K562 (cell line): ENCODE data around the gene TMEM151A. TPM values are rescaled to one million over a fixed set of nuclear protein-coding genes. Genes with fewer than 3 reads are reported as not detected.
A peak's percentile ranks its signal among the peaks of the same experiment; 100 is the strongest.

Experiments
- ATAC-seq: fragments of 200-7000 bp; cut with Tn5 transposase; 3 replicates; pipeline ENCODE4 v1.9.1; 2020; ENCODE audit warnings: moderate library complexity
- BruUV-seq: library from RNA; stranded (reverse); fragments of 400-500 nt; replicated peaks from 2 replicates; lab custom pipeline; 2021; lab: Mats Ljungman, UMichigan
- CTCF ChIA-PET: fragments of 300-600 bp; formaldehyde crosslinking; extraction: SDS; loops from one replicate; lab custom pipeline; 2021; ENCODE audit warnings: low intra/inter-chr PET ratio; lab: Yijun Ruan, JAX
- POLR2A ChIA-PET: fragments of 300-600, 350-650 bp; sonication (Branson Sonifier 250); formaldehyde crosslinking; extraction: SDS; loops from one replicate; lab custom pipeline; 2021; ENCODE audit warnings: antibody characterized with exemption, inconsistent platforms; lab: Yijun Ruan, JAX
- DNase-seq, 4 experiments: peaks; one replicate each; pipeline versions ENCODE4 v3.0.0 to v3.0.0-alpha.2; 2011 to 2018; ENCODE audit warnings: low spot score in 3 of 4, mixed read lengths in 3 of 4; ENCODE audit errors: extremely low read depth in 1 of 4
- FAIRE-seq: peaks from 2 replicates; lab custom pipeline; 2011; peaks lifted over from hg19 to GRCh38; lab: Jason Lieb, UNC
- H2AFZ ChIP-seq: 2 replicates; pipeline ENCODE4 v1.6.0; 2011; ENCODE audit warnings: low read depth, low read length, control low read depth, inconsistent platforms
- H3K27ac ChIP-seq: fragments of 200-600 bp; 3 replicates; pipeline ENCODE4 v1.8.0; 2011; ENCODE audit warnings: low read depth, mild to moderate bottlenecking, control low read depth, inconsistent platforms, low read length, moderate library complexity, mixed read lengths; ENCODE audit errors: extremely low read depth
- H3K27me3 ChIP-seq, 2 experiments: fragments of 300-600 bp in 1 of 2; 2 replicates in 1 of 2; 3 replicates in 1 of 2; pipeline versions ENCODE4 v1.6.0 to v1.8.0; 2011; ENCODE audit warnings: inconsistent platforms in 2 of 2, low read length in 2 of 2, mild to moderate bottlenecking in 1 of 2, mixed read lengths in 1 of 2, moderate library complexity in 1 of 2; ENCODE audit not compliant: control insufficient read depth in 2 of 2, insufficient read depth in 2 of 2
- H3K36me3 ChIP-seq: fragments of 300-600 bp; 3 replicates; pipeline ENCODE4 v1.8.0; 2011; ENCODE audit warnings: mild to moderate bottlenecking, low read length, inconsistent platforms; ENCODE audit not compliant: control insufficient read depth, insufficient read depth
- H3K4me1 ChIP-seq, 2 experiments: fragments of 200-600 bp in 1 of 2; replicated peaks in 1 of 2; 2 replicates in 1 of 2; 3 replicates in 1 of 2; pipeline versions ENCODE4 v1.5.1 to v1.8.0; 2011; ENCODE audit warnings: inconsistent platforms in 2 of 2, low read length in 2 of 2, mild to moderate bottlenecking in 1 of 2, mixed read lengths in 1 of 2, moderate library complexity in 1 of 2; ENCODE audit not compliant: control insufficient read depth in 2 of 2, insufficient read depth in 2 of 2
- H3K4me2 ChIP-seq: 2 replicates; pipeline ENCODE4 v1.6.1; 2011; ENCODE audit warnings: low read length, control low read depth, inconsistent platforms, mixed read lengths; ENCODE audit not compliant: insufficient read depth
- H3K4me3 ChIP-seq: fragments of 200-600 bp; sonication (generic), shearing (Covaris generic); 2 replicates; pipeline ENCODE4 v1.5.1; 2016; ENCODE audit warnings: control low read depth, inconsistent platforms
- H3K79me2 ChIP-seq: fragments of 200-600 bp; 3 replicates; pipeline ENCODE4 v1.8.0; 2011; ENCODE audit warnings: low read length, inconsistent platforms; ENCODE audit not compliant: control insufficient read depth, insufficient read depth
- H3K9ac ChIP-seq, 2 experiments: 2 replicates each; pipeline versions ENCODE4 v1.6.0 to v1.6.1; 2011; ENCODE audit warnings: low read depth in 2 of 2, low read length in 2 of 2, control low read depth in 1 of 2, inconsistent platforms in 1 of 2, mild to moderate bottlenecking in 1 of 2, mixed read lengths in 1 of 2; ENCODE audit not compliant: insufficient read depth in 1 of 2
- H3K9me1 ChIP-seq: one replicate; pipeline ENCODE4 v1.6.0; 2011; ENCODE audit warnings: inconsistent platforms, mild to moderate bottlenecking, low read length, moderate library complexity; ENCODE audit not compliant: control insufficient read depth, insufficient read depth
- H3K9me3 ChIP-seq: replicated peaks from 2 replicates; pipeline ENCODE4 v1.5.1; 2011; ENCODE audit warnings: low read depth, low read length, inconsistent platforms; ENCODE audit not compliant: control insufficient read depth, insufficient read depth
- H4K20me1 ChIP-seq: replicated peaks from 2 replicates; pipeline ENCODE4 v1.6.1; 2011; ENCODE audit warnings: low read length, inconsistent platforms, mixed read lengths; ENCODE audit not compliant: control insufficient read depth, insufficient read depth
- ATF1 ChIP-seq, 2 experiments: fragments of 450-650 bp in 1 of 2; IDR thresholded peaks; 2 replicates each; pipeline ENCODE4 v1.6.1; 2016; ENCODE audit warnings: missing compliant biosample characterization in 1 of 2, missing genetic modification characterization in 1 of 2
- CREB3L1 ChIP-seq: fragments of 450-650 bp; IDR thresholded peaks from 2 replicates; pipeline ENCODE4 v1.6.1; 2014; ENCODE audit warnings: low read depth, mild to moderate bottlenecking, moderate library complexity, borderline replicate concordance
- CSDE1 ChIP-seq, 2 experiments: fragments of 450-650 bp; IDR thresholded peaks; 2 replicates each; pipeline ENCODE4 v1.6.1; 2016; ENCODE audit warnings: mild to moderate bottlenecking in 1 of 2
- DACH1 ChIP-seq: fragments of 450-650 bp; IDR thresholded peaks from 2 replicates; pipeline ENCODE4 v1.6.1; 2018; ENCODE audit not compliant: partially characterized antibody
- GABPA ChIP-seq: fragments of 200-800 bp; sonication (Bioruptor generic); conservative IDR thresholded peaks from 2 replicates; pipeline ENCODE4 v1.6.1; 2016; ENCODE audit warnings: low read depth, missing genetic modification characterization, missing compliant biosample characterization
- GTF2B ChIP-seq: IDR thresholded peaks from 2 replicates; pipeline ENCODE4 v1.6.1; 2011; ENCODE audit not compliant: insufficient read length; ENCODE audit errors: extremely low read depth
- SAFB2 ChIP-seq: fragments of 200-400 bp; formaldehyde crosslinking; IDR thresholded peaks from 2 replicates; pipeline ENCODE4 v1.6.1; 2018; ENCODE audit warnings: borderline replicate concordance, low read length, low read depth, moderate library complexity; ENCODE audit not compliant: severe bottlenecking
- SETDB1 ChIP-seq: IDR thresholded peaks from one replicate; pipeline ENCODE4 v1.6.1; 2012; ENCODE audit warnings: low read length, control low read depth, inconsistent platforms
- TSC22D4 ChIP-seq: fragments of 450-650 bp; IDR thresholded peaks from 2 replicates; pipeline ENCODE4 v1.6.1; 2016; ENCODE audit warnings: missing genetic modification characterization, missing biosample characterization, control low read depth
- ZBTB40 ChIP-seq, 2 experiments: fragments of 450-650 bp in 1 of 2; sonication (generic) in 1 of 2; formaldehyde crosslinking in 1 of 2; IDR thresholded peaks; 2 replicates each; pipeline versions ENCODE4 v1.7.1 to v1.9.0; 2016 to 2022; ENCODE audit warnings: inconsistent platforms in 1 of 2, mild to moderate bottlenecking in 1 of 2, missing genetic modification reagents in 1 of 2
- ZNF584 ChIP-seq: fragments of 200-800 bp; sonication (Bioruptor generic); IDR thresholded peaks from 2 replicates; pipeline ENCODE4 v1.6.1; 2016; ENCODE audit warnings: low read depth, mild to moderate bottlenecking, missing genetic modification characterization, missing compliant biosample characterization
- WGBS: fragments of 100-300 bp; shearing (Covaris generic); methylation state at CpG from one replicate; pipeline ENCODE4 v1.1.6; 2016; ENCODE audit warnings: low coverage, mixed read lengths; ENCODE audit not compliant: insufficient coverage; ENCODE audit errors: missing lambda C conversion rate; 5-methylcytosine and 5-hydroxymethylcytosine counted together
- in situ Hi-C: fragments of 300-500 bp; cut with MboI; formaldehyde crosslinking; loops from 4 replicates; pipeline ENCODE4 v1.15.0; 2018; ENCODE audit warnings: inconsistent platforms, mixed read lengths
- intact Hi-C: fragments of 100-400 bp; cut with micrococcal nuclease; formaldehyde crosslinking; loops from 2 replicates; pipeline ENCODE4 v1.14.2; 2022
- polyA plus RNA-seq, 8 experiments: library from polyadenylated mRNA; depleted of rRNA in 4 of 8; stranded (reverse) in 5 of 8; unstranded in 3 of 8; fragments of >200 nt; fragmentation: Nextera tagmentation in 2 of 8; fragmentation: Illumina TruSeq in 1 of 8; extraction: Ambion mirVana in 2 of 8; extraction: Trizol in 1 of 8; gene quantifications; 2 replicates each; pipeline versions ENCODE4 v1.2.1 to v1.2.3, GENCODE V29; 2011 to 2014; ENCODE audit warnings: inconsistent platforms in 1 of 8, missing spikeins in 1 of 8
- total RNA-seq, 7 experiments: library from RNA; depleted of rRNA in 6 of 7; stranded (reverse); fragments of >200 nt in 6 of 7; fragmentation: Illumina TruSeq in 2 of 7; extraction: Trizol in 2 of 7; gene quantifications; 2 replicates each; pipeline versions ENCODE4 v1.2.1 to v1.2.3, GENCODE V29; 2011 to 2021; ENCODE audit warnings: low replicate concordance in 1 of 7

TMEM151A gene
- total and polyA plus RNA-seq, 9 of the 15 experiments (the other 6 are each of a cell fraction or from before 2014, with no cell fraction given), result not detected

GRCh38 chr11:66251809-66252208 is 39.9 kb upstream of the TMEM151A start:
- intact Hi-C loops (no loop called here), in situ Hi-C loops (no loop called here)
- no peaks in the 10 kb centered on the region for H3K9me1 ChIP-seq
- no peaks in the 10 kb centered on the region for H3K79me2 ChIP-seq
- H3K27me3 ChIP-seq, result no peaks in the 10 kb centered on the region
- no peaks in the 10 kb centered on the region for H3K9me3 ChIP-seq
- no TSS peak for BruUV-seq
- H3K4me1 ChIP-seq, result peaks cover 3% of the 10 kb centered on the region in 2 experiments; a peak in 4 of 5 replicates
- DNase-seq (no peak), FAIRE-seq (no peak), ATAC-seq (peak; percentile 44; the same call in 2 of the 3 replicates)
- H3K27ac ChIP-seq, result no peak overlapping the region
- CTCF ChIA-PET, result no interaction called here
- no peak overlapping the region for H3K4me3 ChIP-seq
- H2AFZ ChIP-seq, result no peak overlapping the region
- no peak overlapping the region for H3K4me2 ChIP-seq
- 0 out of 2 replicates have a peak, but pooled peaks cover 4% of the 10 kb centered on the region for H4K20me1 ChIP-seq
- TF ChIP-seq SETDB1, result no peak
- TF ChIP-seq GTF2B, result no peak
- TF ChIP-seq SAFB2, result no peak
- TF ChIP-seq ATF1 (CRISPR knock-in tag; IDR thresholded peaks at IDR 0.05), result no peak
- TF ChIP-seq ATF1 (tag; IDR thresholded peaks at IDR 0.05), result no peak
- TF ChIP-seq CSDE1 (IDR thresholded peaks at IDR 0.05), result no peak
- no peak for TF ChIP-seq CREB3L1
- TF ChIP-seq ZBTB40 (IDR thresholded peaks at IDR 0.05), result no peak
- no peak for TF ChIP-seq ZBTB40 (CRISPR knock-in tag; IDR thresholded peaks at IDR 0.05)
- TF ChIP-seq TSC22D4 (tag), result no peak
- no peak for TF ChIP-seq DACH1
- TF ChIP-seq GABPA, result no peak
- TF ChIP-seq ZNF584 (CRISPR knock-in tag), result no peak
- WGBS, result 46% methylated on average over 7 of the region's 7 CpGs
- H3K36me3 ChIP-seq, result no peaks in the 10 kb centered on the region
- POLR2A ChIA-PET, result interaction anchor here (1.0 kb wide), 1 partner anchor 11 kb away, joined by 3 read pairs; no protein-coding TSS in a partner anchor
- H3K9ac ChIP-seq, result no peak overlapping the region
